ENCODE data around the gene CCL22.

- TF ChIP-seq CTCF (IDR thresholded peaks at IDR 0.05; ENCODE audit: low read length) (no peak), EZH2 (IDR thresholded peaks at IDR 0.05; ENCODE audit: borderline replicate concordance, low read length) (no peak)
Observed at GRCh38 chr16:57319646-57320045, 38.9 kb upstream of the CCL22 start.

Data from OCI-LY1 (cell line).